Hindlimb muscle (tissue), 1 donor: Measurements from ENCODE around the gene TFEB. TPM values are rescaled to one million over a fixed set of nuclear protein-coding genes. Genes with fewer than 3 reads are reported as not detected.
"Not testable (repeated sequence)": the region's sequence is repeated elsewhere in the genome, so short reads cannot be mapped to it uniquely, and the experiment has no call there.

Experiments used
- DNase-seq: peaks from one replicate; pipeline ENCODE4 v3.0.0-alpha.2; 2013
- polyA plus RNA-seq: library from polyadenylated mRNA; unstranded; fragments of 120-200 nt; gene quantifications from one replicate; pipeline ENCODE4 v1.2.1, GENCODE V29; 2013; ENCODE audit not compliant: insufficient read length

The TFEB gene
- 10.1 TPM for polyA plus RNA-seq

- DNase-seq, result peak; percentile 93
Observed at GRCh38 chr6:41735427-41736185, at the start of gene TFEB. Gene TFEB, minus strand, starts transcription at chr6:41735608. Its CDS starts 44,395 bp downstream, at chr6:41691213.

GRCh38 chr6:41784581-41785171 lies 49.3 kb upstream of the TFEB start:
- DNase-seq, result no peak

- no peak for DNase-seq
Observed at GRCh38 chr6:41783106-41783780, 47.8 kb upstream of the TFEB start.

GRCh38 chr6:41781366-41781730 lies 45.9 kb upstream of the TFEB start:
- DNase-seq, result no peak

GRCh38 chr6:41780551-41781365 lies 45.4 kb upstream of the TFEB start, which contains the start of gene PRICKLE4:
Gene PRICKLE4, plus strand, starts transcription at chr6:41780782. Its CDS starts 2,692 bp downstream, at chr6:41783474.
- peak; percentile 29 for DNase-seq

GRCh38 chr6:41779788-41780550 lies 44.6 kb upstream of the TFEB start, which contains the start of gene FRS3:
Gene FRS3, minus strand, starts transcription at chr6:41779900. Its CDS starts 2,913 bp downstream, at chr6:41776987.
- peak; percentile 97 for DNase-seq

- no peak for DNase-seq
Observed at GRCh38 chr6:41779336-41779735, 43.9 kb upstream of the TFEB start.

- no peak for DNase-seq
Observed at GRCh38 chr6:41778895-41779294, 43.5 kb upstream of the TFEB start.

GRCh38 chr6:41777551-41778285 lies 42.3 kb upstream of the TFEB start:
- no peak for DNase-seq

GRCh38 chr6:41775293-41775882 lies 40.0 kb upstream of the TFEB start:
- no peak for DNase-seq

GRCh38 chr6:41774841-41775240 lies 39.4 kb upstream of the TFEB start:
- DNase-seq, result no peak

- DNase-seq, result no peak
Observed at GRCh38 chr6:41771058-41771983, 35.9 kb upstream of the TFEB start.

GRCh38 chr6:41770381-41771057 lies 35.1 kb upstream of the TFEB start:
- DNase-seq, result no peak

- no peak for DNase-seq
Observed at GRCh38 chr6:41769376-41769775, 34.0 kb upstream of the TFEB start.

- no peak for DNase-seq
Observed at GRCh38 chr6:41768545-41769308, 33.3 kb upstream of the TFEB start.

GRCh38 chr6:41767112-41767833 lies 31.9 kb upstream of the TFEB start:
- peak; percentile 29 for DNase-seq

- DNase-seq, result not testable (repeated sequence)
Observed at GRCh38 chr6:41766043-41766664, 30.7 kb upstream of the TFEB start.
